ENCODE data around the gene SSTR3. TPM values are rescaled to one million over a fixed set of nuclear protein-coding genes. Genes with fewer than 3 reads are reported as not detected.

The SSTR3 gene
- polyA plus RNA-seq, 1 donor, result 0.54 TPM

GRCh38 chr22:37208401-37209139 lies 3.7 kb downstream of the SSTR3 start:
- no peak for DNase-seq
- WGBS (ENCODE audit: insufficient coverage, low lambda C conversion rate), result no CpG with 5 or more reads among the region's 7 CpGs
- Histone ChIP-seq H3K27me3 (ENCODE audit: control insufficient read depth, insufficient read depth, low read length) (no peaks in the 10 kb centered on the region), H3K4me1 (ENCODE audit: control insufficient read depth, insufficient read depth, low read length) (peaks cover 32% of the 10 kb centered on the region), H3K9me3 (ENCODE audit: control insufficient read depth, low read depth, low read length) (no peaks in the 10 kb centered on the region), H3K4me3 (ENCODE audit: low read length) (no peak overlapping the region), H3K36me3 (ENCODE audit: control insufficient read depth, insufficient read depth, low read length) (no peaks in the 10 kb centered on the region), H3K27ac (ENCODE audit: low read length) (no peak overlapping the region)

- no peaks in the 10 kb centered on the region for H3K9me3 ChIP-seq (ENCODE audit: control insufficient read depth, low read depth, low read length)
- WGBS (ENCODE audit: insufficient coverage, low lambda C conversion rate), result no CpG with 5 or more reads among the region's 7 CpGs
- no peak overlapping the region for H3K4me3 ChIP-seq (ENCODE audit: low read length)
- no peaks in the 10 kb centered on the region for H3K36me3 ChIP-seq (ENCODE audit: control insufficient read depth, insufficient read depth, low read length)
- peaks cover 32% of the 10 kb centered on the region for H3K4me1 ChIP-seq (ENCODE audit: control insufficient read depth, insufficient read depth, low read length)
- no peak overlapping the region for H3K27ac ChIP-seq (ENCODE audit: low read length)
- DNase-seq, result no peak
- H3K27me3 ChIP-seq (ENCODE audit: control insufficient read depth, insufficient read depth, low read length), result no peaks in the 10 kb centered on the region
These were observed 4.3 kb downstream of the SSTR3 start for GRCh38 chr22:37207981-37208380.

- no peaks in the 10 kb centered on the region for H3K9me3 ChIP-seq (ENCODE audit: control insufficient read depth, low read depth, low read length)
- no peak overlapping the region for H3K27ac ChIP-seq (ENCODE audit: low read length)
- no peak for DNase-seq
- no peaks in the 10 kb centered on the region for H3K36me3 ChIP-seq (ENCODE audit: control insufficient read depth, insufficient read depth, low read length)
- no CpG with 5 or more reads among the region's 71 CpGs for WGBS (ENCODE audit: insufficient coverage, low lambda C conversion rate)
- peaks cover 26% of the 10 kb centered on the region for H3K4me1 ChIP-seq (ENCODE audit: control insufficient read depth, insufficient read depth, low read length)
- H3K27me3 ChIP-seq (ENCODE audit: control insufficient read depth, insufficient read depth, low read length), result no peaks in the 10 kb centered on the region
- no peak overlapping the region for H3K4me3 ChIP-seq (ENCODE audit: low read length)
These were observed 5.1 kb downstream of the SSTR3 start for GRCh38 chr22:37206841-37207821.

- WGBS (ENCODE audit: insufficient coverage, low lambda C conversion rate), result no CpG with 5 or more reads among the region's 16 CpGs
- no peak for DNase-seq
- no peaks in the 10 kb centered on the region for H3K27me3 ChIP-seq (ENCODE audit: control insufficient read depth, insufficient read depth, low read length)
- H3K9me3 ChIP-seq (ENCODE audit: control insufficient read depth, low read depth, low read length), result no peaks in the 10 kb centered on the region
- H3K27ac ChIP-seq (ENCODE audit: low read length), result no peak overlapping the region
- H3K4me3 ChIP-seq (ENCODE audit: low read length), result no peak overlapping the region
- H3K36me3 ChIP-seq (ENCODE audit: control insufficient read depth, insufficient read depth, low read length), result no peaks in the 10 kb centered on the region
- peaks cover 17% of the 10 kb centered on the region for H3K4me1 ChIP-seq (ENCODE audit: control insufficient read depth, insufficient read depth, low read length)
These were observed 6.0 kb downstream of the SSTR3 start for GRCh38 chr22:37206118-37206840.

GRCh38 chr22:37205046-37205445 lies 7.2 kb downstream of the SSTR3 start:
- no CpG with 5 or more reads among the region's 5 CpGs for WGBS (ENCODE audit: insufficient coverage, low lambda C conversion rate)
- Histone ChIP-seq H3K4me3 (ENCODE audit: low read length) (no peak overlapping the region), H3K4me1 (ENCODE audit: control insufficient read depth, insufficient read depth, low read length) (peaks cover 12% of the 10 kb centered on the region), H3K27ac (ENCODE audit: low read length) (no peak overlapping the region), H3K9me3 (ENCODE audit: control insufficient read depth, low read depth, low read length) (no peaks in the 10 kb centered on the region), H3K36me3 (ENCODE audit: control insufficient read depth, insufficient read depth, low read length) (no peaks in the 10 kb centered on the region), H3K27me3 (ENCODE audit: control insufficient read depth, insufficient read depth, low read length) (no peaks in the 10 kb centered on the region)
- no peak for DNase-seq

- no CpG with 5 or more reads among the region's 5 CpGs for WGBS (ENCODE audit: insufficient coverage, low lambda C conversion rate)
- Histone ChIP-seq H3K4me1 (ENCODE audit: control insufficient read depth, insufficient read depth, low read length) (peaks cover 18% of the 10 kb centered on the region), H3K9me3 (ENCODE audit: control insufficient read depth, low read depth, low read length) (no peaks in the 10 kb centered on the region), H3K27ac (ENCODE audit: low read length) (no peak overlapping the region), H3K4me3 (ENCODE audit: low read length) (no peak overlapping the region), H3K36me3 (ENCODE audit: control insufficient read depth, insufficient read depth, low read length) (no peaks in the 10 kb centered on the region), H3K27me3 (ENCODE audit: control insufficient read depth, insufficient read depth, low read length) (no peaks in the 10 kb centered on the region)
- DNase-seq, result no peak
These were observed 8.1 kb downstream of the SSTR3 start for GRCh38 chr22:37204045-37204655.

- Histone ChIP-seq H3K27me3 (ENCODE audit: control insufficient read depth, insufficient read depth, low read length) (no peaks in the 10 kb centered on the region), H3K9me3 (ENCODE audit: control insufficient read depth, low read depth, low read length) (no peaks in the 10 kb centered on the region), H3K36me3 (ENCODE audit: control insufficient read depth, insufficient read depth, low read length) (no peaks in the 10 kb centered on the region), H3K4me3 (ENCODE audit: low read length) (no peak overlapping the region), H3K27ac (ENCODE audit: low read length) (no peak overlapping the region), H3K4me1 (ENCODE audit: control insufficient read depth, insufficient read depth, low read length) (peaks cover 16% of the 10 kb centered on the region)
- no peak for DNase-seq
- no CpG with 5 or more reads among the region's 16 CpGs for WGBS (ENCODE audit: insufficient coverage, low lambda C conversion rate)
These were observed 8.8 kb downstream of the SSTR3 start for GRCh38 chr22:37203354-37204044.

- no CpG with 5 or more reads among the region's 10 CpGs for WGBS (ENCODE audit: insufficient coverage, low lambda C conversion rate)
- H3K4me1 ChIP-seq (ENCODE audit: control insufficient read depth, insufficient read depth, low read length), result peaks cover 20% of the 10 kb centered on the region
- H3K36me3 ChIP-seq (ENCODE audit: control insufficient read depth, insufficient read depth, low read length), result no peaks in the 10 kb centered on the region
- no peaks in the 10 kb centered on the region for H3K27me3 ChIP-seq (ENCODE audit: control insufficient read depth, insufficient read depth, low read length)
- no peak overlapping the region for H3K27ac ChIP-seq (ENCODE audit: low read length)
- H3K4me3 ChIP-seq (ENCODE audit: low read length), result no peak overlapping the region
- DNase-seq, result no peak
- H3K9me3 ChIP-seq (ENCODE audit: control insufficient read depth, low read depth, low read length), result no peaks in the 10 kb centered on the region
These were observed 9.6 kb downstream of the SSTR3 start for GRCh38 chr22:37202716-37203115.

- Histone ChIP-seq H3K9me3 (ENCODE audit: control insufficient read depth, low read depth, low read length) (no peaks in the 10 kb centered on the region), H3K4me1 (ENCODE audit: control insufficient read depth, insufficient read depth, low read length) (peaks cover 27% of the 10 kb centered on the region), H3K4me3 (ENCODE audit: low read length) (no peak overlapping the region), H3K27ac (ENCODE audit: low read length) (no peak overlapping the region), H3K27me3 (ENCODE audit: control insufficient read depth, insufficient read depth, low read length) (no peaks in the 10 kb centered on the region), H3K36me3 (ENCODE audit: control insufficient read depth, insufficient read depth, low read length) (no peaks in the 10 kb centered on the region)
- WGBS (ENCODE audit: insufficient coverage, low lambda C conversion rate), result no CpG with 5 or more reads among the region's 5 CpGs
- DNase-seq, result no peak
These were observed 10.2 kb downstream of the SSTR3 start for GRCh38 chr22:37202001-37202555.
